22Rv1 (cell line): Measurements from ENCODE around the gene RRP9.

Experiments used
- H3K27ac ChIP-seq: fragments of 450-650 bp; 2 replicates; pipeline ENCODE4 v1.5.1; 2017
- CTCF ChIP-seq: fragments of 450-650 bp; IDR thresholded peaks from 2 replicates; pipeline ENCODE4 v1.5.1; 2017; ENCODE audit warnings: mild to moderate bottlenecking
- ZFX ChIP-seq: fragments of 450-650 bp; IDR thresholded peaks from 2 replicates; pipeline ENCODE4 v1.6.1; 2017; ENCODE audit warnings: antibody characterized with exemption, borderline replicate concordance

The RRP9 gene

GRCh38 chr3:51958603-51959521 is 17.2 kb upstream of the RRP9 start:
- TF ChIP-seq ZFX, result no peak
- no peak for TF ChIP-seq CTCF
- no peak overlapping the region for H3K27ac ChIP-seq

GRCh38 chr3:51957520-51958205 is 16.0 kb upstream of the RRP9 start:
- TF ChIP-seq ZFX (no peak), CTCF (no peak)
- H3K27ac ChIP-seq, result no peak overlapping the region

GRCh38 chr3:51955893-51956770 is 14.4 kb upstream of the RRP9 start:
- H3K27ac ChIP-seq, result no peak overlapping the region
- no peak; the same call in 1 of the 2 replicates for TF ChIP-seq CTCF
- no peak for TF ChIP-seq ZFX

- H3K27ac ChIP-seq, result no peak within 1 kb of the TSS
- TF ChIP-seq CTCF (no peak), ZFX (no peak)
Observed at GRCh38 chr3:51955175-51955892, 13.6 kb upstream of the RRP9 start, which contains the start of gene GPR62. TSS of gene GPR62 (plus strand) at chr3:51955381. CDS start at chr3:51955653, 272 bp downstream.

- TF ChIP-seq ZFX (no peak), CTCF (no peak)
- H3K27ac ChIP-seq, result no peak overlapping the region
Observed at GRCh38 chr3:51954713-51955112, 13.0 kb upstream of the RRP9 start.

- H3K27ac ChIP-seq, result no peak overlapping the region
- TF ChIP-seq ZFX (no peak), CTCF (no peak)
Observed at GRCh38 chr3:51954105-51954504, 12.4 kb upstream of the RRP9 start.
